GM12878 (cell line): Measurements from ENCODE around the gene SLC25A15. TPM values are rescaled to one million over a fixed set of nuclear protein-coding genes. Genes with fewer than 3 reads are reported as not detected.
"Not testable (repeated sequence)": the region's sequence is repeated elsewhere in the genome, so short reads cannot be mapped to it uniquely, and the experiment has no call there.

ENCODE experiments used
- ATAC-seq: fragments of 200-7000 bp; cut with Tn5 transposase; 3 replicates; pipeline ENCODE4 v1.9.1; 2020; ENCODE audit warnings: mild to moderate bottlenecking, moderate library complexity
- BruUV-seq: library from RNA; stranded (reverse); fragments of 400-500 nt; replicated peaks from 2 replicates; lab custom pipeline; 2021; lab: Mats Ljungman, UMichigan
- CTCF ChIA-PET: fragments of 300-600 bp; sonication (Branson Sonifier 250); formaldehyde crosslinking; extraction: SDS; loops from one replicate; lab custom pipeline; 2021; ENCODE audit warnings: inconsistent platforms; lab: Yijun Ruan, JAX
- POLR2A ChIA-PET: fragments of 350-600 bp; formaldehyde crosslinking; extraction: SDS; loops from one replicate; lab custom pipeline; 2021; ENCODE audit warnings: inconsistent platforms; lab: Charles Lee
- RAD21 ChIA-PET: fragments of 300-600 bp; sonication (Branson Sonifier 250); formaldehyde crosslinking; loops from one replicate; lab custom pipeline; 2023; ENCODE audit warnings: antibody characterized with exemption; ENCODE audit not compliant: unreplicated experiment; lab: Charles Lee
- SMC1A ChIA-PET: fragments of 300-600 bp; sonication (Branson Sonifier 250); formaldehyde crosslinking; loops from one replicate; lab custom pipeline; 2023; ENCODE audit not compliant: unreplicated experiment, uncharacterized antibody; lab: Charles Lee
- DNase-seq: peaks from one replicate; pipeline ENCODE4 v3.0.0-alpha.2; 2011; ENCODE audit warnings: low read depth, low spot score
- FAIRE-seq: peaks from 3 replicates; lab custom pipeline; 2011; peaks lifted over from hg19 to GRCh38; lab: Jason Lieb, UNC
- H2AFZ ChIP-seq: 2 replicates; pipeline ENCODE4 v1.6.0; 2011; ENCODE audit warnings: low read depth, low read length, control low read depth; ENCODE audit not compliant: control insufficient read depth
- H3K27ac ChIP-seq: 2 replicates; pipeline ENCODE4 v1.5.1; 2011; ENCODE audit warnings: control low read depth; ENCODE audit not compliant: control insufficient read depth, insufficient read depth
- H3K27me3 ChIP-seq, 2 experiments: replicated peaks in 1 of 2; 2 replicates each; pipeline versions ENCODE4 v1.6.0 to v1.6.1; 2011; ENCODE audit warnings: low read length in 1 of 2; ENCODE audit not compliant: control insufficient read depth in 2 of 2, insufficient read depth in 2 of 2
- H3K36me3 ChIP-seq, 2 experiments: 2 replicates each; pipeline ENCODE4 v1.5.1; 2011; ENCODE audit warnings: low read length in 1 of 2; ENCODE audit not compliant: control insufficient read depth in 2 of 2, insufficient read depth in 2 of 2
- H3K4me1 ChIP-seq: 2 replicates; pipeline ENCODE4 v1.6.1; 2011; ENCODE audit warnings: mild to moderate bottlenecking, low read length, moderate library complexity, mixed read lengths; ENCODE audit not compliant: control insufficient read depth, insufficient read depth
- H3K4me2 ChIP-seq: 2 replicates; pipeline ENCODE4 v1.6.0; 2011; ENCODE audit warnings: control low read depth; ENCODE audit not compliant: control insufficient read depth, insufficient read depth
- H3K4me3 ChIP-seq: fragments of 200-600 bp; sonication (generic); 2 replicates; pipeline ENCODE4 v1.5.1; 2016
- H3K79me2 ChIP-seq: 2 replicates; pipeline ENCODE4 v1.6.0; 2011; ENCODE audit warnings: low read length; ENCODE audit not compliant: control insufficient read depth, insufficient read depth
- H3K9ac ChIP-seq: 2 replicates; pipeline ENCODE4 v1.8.0; 2011; ENCODE audit warnings: low read length, control low read depth, mixed read lengths; ENCODE audit not compliant: control insufficient read depth, insufficient read depth
- H3K9me3 ChIP-seq: replicated peaks from 3 replicates; pipeline ENCODE4 v1.5.1; 2011; ENCODE audit warnings: mild to moderate bottlenecking, low read length; ENCODE audit not compliant: control insufficient read depth, insufficient read depth
- H4K20me1 ChIP-seq: 2 replicates; pipeline ENCODE4 v1.6.0; 2011; ENCODE audit not compliant: control insufficient read depth, insufficient read depth
- WGBS: methylation state at CpG from one replicate; pipeline ENCODE4 v1.1.6; 2016; ENCODE audit warnings: low lambda C conversion rate; ENCODE audit not compliant: insufficient replicate concordance, insufficient coverage; ENCODE audit errors: missing lambda C conversion rate; 5-methylcytosine and 5-hydroxymethylcytosine counted together
- in situ Hi-C: fragments of 300-500 bp; cut with MboI; formaldehyde crosslinking; loops from 9 replicates; pipeline ENCODE4 v1.14.3; 2018; ENCODE audit warnings: mixed read lengths
- intact Hi-C: fragments of 100-400 bp; cut with micrococcal nuclease; formaldehyde crosslinking; loops from one replicate; pipeline ENCODE4 v1.14.2; 2022; ENCODE audit not compliant: unreplicated experiment
- microRNA counts: library from miRNA; unstranded; fragments of <30 nt; microRNA quantifications from one replicate; lab custom pipeline; 2016
- microRNA-seq: library from miRNA; unstranded; fragments of <30 nt; microRNA quantifications from one replicate; pipeline ENCODE4, GENCODE V29; 2018
- polyA plus RNA-seq, 11 experiments: library from polyadenylated mRNA; depleted of rRNA in 4 of 11; unstranded in 6 of 11; stranded (reverse) in 5 of 11; fragments of >200 nt; fragmentation: Nextera tagmentation in 4 of 11; fragmentation: Illumina TruSeq in 1 of 11; extraction: Ambion mirVana in 4 of 11; extraction: Trizol in 1 of 11; gene quantifications; 1 replicate in 1 of 11; 2 replicates in 10 of 11; pipeline versions ENCODE4 v1.2.1 to v1.2.3, GENCODE V29; 2011 to 2016; ENCODE audit warnings: inconsistent platforms in 2 of 11, missing spikeins in 2 of 11, low read depth in 1 of 11
- small RNA-seq: library from RNA; depleted of rRNA; stranded (forward); fragments of <200 nt; gene quantifications from one replicate; pipeline ENCODE3, GENCODE V24; 2014
- total RNA-seq, 4 experiments: library from RNA; depleted of rRNA in 3 of 4; stranded (reverse); fragments of >200 nt in 3 of 4; fragmentation: Illumina TruSeq in 1 of 4; extraction: Trizol in 1 of 4; gene quantifications; 2 replicates each; pipeline versions ENCODE4 v1.2.1 to v1.2.3, GENCODE V29; 2013 to 2021

Gene SLC25A15
- total and polyA plus RNA-seq, 10 of the 15 experiments (the other 5 are each of a cell fraction or from before 2014, with no cell fraction given) = 2.7 to 20.6 (median 15.0) TPM

DNA sequence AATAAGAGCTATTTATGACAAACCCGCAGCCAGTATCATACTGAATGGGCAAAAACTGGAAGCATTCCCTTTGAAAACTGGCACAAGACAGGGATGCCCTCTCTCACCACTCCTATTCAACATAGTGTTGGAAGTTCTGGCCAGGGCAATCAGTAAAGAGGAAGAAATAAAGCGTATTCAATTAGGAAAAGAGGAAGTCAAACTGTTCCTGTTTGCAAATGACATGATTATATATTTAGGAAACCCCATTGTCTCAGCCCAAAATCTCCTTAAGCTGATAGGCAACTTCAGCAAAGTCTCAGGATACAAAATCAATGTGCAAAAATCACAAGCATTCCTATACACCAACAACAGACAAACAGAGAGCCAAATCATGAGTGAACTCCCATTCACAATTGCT, 50.3 kb downstream of the SLC25A15 start:
- H3K9me3 ChIP-seq, SMC1A ChIA-PET: not testable (repeated sequence)

DNA sequence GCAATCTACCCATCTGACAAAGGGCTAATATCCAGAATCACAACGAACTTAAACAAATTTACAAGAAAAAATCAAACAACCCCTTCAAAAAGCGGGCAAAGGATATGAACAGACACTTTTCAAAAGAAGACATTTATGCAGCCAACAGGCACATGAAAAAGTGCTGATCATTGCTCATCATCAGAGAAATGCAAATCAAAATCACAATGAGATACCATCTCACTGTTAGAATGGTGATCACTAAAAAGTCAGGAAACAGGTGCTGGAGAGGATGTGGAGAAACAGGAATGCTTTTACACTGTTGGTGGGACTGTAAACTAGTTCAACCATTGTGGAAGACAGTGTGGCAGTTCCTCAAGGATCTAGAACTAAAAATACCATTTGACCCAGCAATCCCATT, 51.5 kb downstream of the SLC25A15 start:
- ATAC-seq, intact Hi-C loops, FAIRE-seq: not testable (repeated sequence)

More for the DNA sequence above, 50.3 kb downstream of the SLC25A15 start:
- H4K20me1 ChIP-seq, H3K36me3 ChIP-seq, intact Hi-C loops, ATAC-seq, H3K79me2 ChIP-seq, H3K4me3 ChIP-seq, H3K4me2 ChIP-seq, RAD21 ChIA-PET, H2AFZ ChIP-seq, H3K4me1 ChIP-seq, FAIRE-seq, H3K27ac ChIP-seq, BruUV-seq, H3K27me3 ChIP-seq, DNase-seq, H3K9ac ChIP-seq, POLR2A ChIA-PET: not testable (repeated sequence)
- in situ Hi-C loops = loop anchor here (5.0 kb wide), 1 partner anchor 47 kb away; no protein-coding TSS in a partner anchor
- CTCF ChIA-PET = interaction anchor here (0.6 kb wide), 1 partner anchor 212 kb away, joined by 3 read pairs; no protein-coding TSS in a partner anchor
- 49% methylated on average over 2 of the region's 2 CpGs for WGBS

More for the DNA sequence above, 51.5 kb downstream of the SLC25A15 start:
- H3K9ac ChIP-seq, H3K9me3 ChIP-seq, H2AFZ ChIP-seq, BruUV-seq, POLR2A ChIA-PET, H3K4me3 ChIP-seq, H3K27me3 ChIP-seq, SMC1A ChIA-PET, H3K4me1 ChIP-seq, H4K20me1 ChIP-seq, DNase-seq, CTCF ChIA-PET, H3K4me2 ChIP-seq, RAD21 ChIA-PET, H3K27ac ChIP-seq, H3K36me3 ChIP-seq, H3K79me2 ChIP-seq: not testable (repeated sequence)
- WGBS = 88% methylated on average over 2 of the region's 2 CpGs
- in situ Hi-C loops = loop anchor here (5.0 kb wide), 1 partner anchor 49 kb away; no protein-coding TSS in a partner anchor

MicroRNA genes within 50 kb of the gene (microRNA counts, 767-probe panel; counts per million panel counts)
- 1,125 counts per million, percentile 35 among the panel's probes with 10 or more counts for microRNA hsa-miR-621 (lab: Ali Mortazavi, UCI)

Small RNA genes within 50 kb of the gene (microRNA-seq; reads per million reads assigned to microRNA genes)
- gene MIR621 = not detected

Small RNA genes within 50 kb of the gene (small RNA-seq; reads per million reads assigned to genes)
- gene MIR621 = not detected

Other genes starting within 250 kb of the SLC25A15 start
- gene FOXO1, start 123.0 kb upstream of the SLC25A15 start, total RNA-seq (2014; rRNA removed) = 0.65 and 0.96 TPM in 2 replicates
- gene FOXO1, start 123.0 kb upstream of the SLC25A15 start, total RNA-seq (2014; rRNA removed; fragmentation: Illumina TruSeq; extraction: Trizol) = 0.88 and 1.1 TPM in 2 replicates
- gene FOXO1, start 123.0 kb upstream of the SLC25A15 start, total RNA-seq (2021) = 1.6 and 2.4 TPM in 2 replicates
- 7.0 and 8.3 TPM in 2 replicates for gene FOXO1, start 123.0 kb upstream of the SLC25A15 start, polyA plus RNA-seq (2011; rRNA removed)
- gene FOXO1, start 123.0 kb upstream of the SLC25A15 start, polyA plus RNA-seq (2014; fragmentation: Illumina TruSeq; extraction: Trizol) = 1.4 and 1.6 TPM in 2 replicates
- under 1 TPM; 0.64 to 0.72 TPM for gene FOXO1, start 123.0 kb upstream of the SLC25A15 start, polyA plus RNA-seq (2014; fragmentation: Nextera tagmentation; extraction: Ambion mirVana)
- 0.70 TPM in 2 replicates for gene FOXO1, start 123.0 kb upstream of the SLC25A15 start, polyA plus RNA-seq (2014; rRNA removed)
- under 1 TPM; 0.58 to 0.79 TPM for gene FOXO1, start 123.0 kb upstream of the SLC25A15 start, polyA plus RNA-seq (2016; fragmentation: Nextera tagmentation; extraction: Ambion mirVana)
- gene MRPS31, start 18.4 kb upstream of the SLC25A15 start, total RNA-seq (2014; rRNA removed) = 20.3 and 21.9 TPM in 2 replicates
- gene MRPS31, start 18.4 kb upstream of the SLC25A15 start, total RNA-seq (2014; rRNA removed; fragmentation: Illumina TruSeq; extraction: Trizol) = 41.9 and 45.4 TPM in 2 replicates
- gene MRPS31, start 18.4 kb upstream of the SLC25A15 start, total RNA-seq (2021) = 25.8 and 27.1 TPM in 2 replicates
- gene MRPS31, start 18.4 kb upstream of the SLC25A15 start, polyA plus RNA-seq (2011; rRNA removed) = 41.4 and 58.2 TPM in 2 replicates
- gene MRPS31, start 18.4 kb upstream of the SLC25A15 start, polyA plus RNA-seq (2014; fragmentation: Illumina TruSeq; extraction: Trizol) = 44.3 and 53.7 TPM in 2 replicates
- gene MRPS31, start 18.4 kb upstream of the SLC25A15 start, polyA plus RNA-seq (2014; fragmentation: Nextera tagmentation; extraction: Ambion mirVana) = 10 to 100 TPM; 50.6 to 60.9 TPM
- gene MRPS31, start 18.4 kb upstream of the SLC25A15 start, polyA plus RNA-seq (2014; rRNA removed) = 27.5 and 33.7 TPM in 2 replicates
- 10 to 100 TPM; 47.8 to 56.3 TPM for gene MRPS31, start 18.4 kb upstream of the SLC25A15 start, polyA plus RNA-seq (2016; fragmentation: Nextera tagmentation; extraction: Ambion mirVana)
- 45.7 and 49.2 TPM in 2 replicates for gene ELF1, start 229.7 kb downstream of the SLC25A15 start, total RNA-seq (2014; rRNA removed)
- gene ELF1, start 229.7 kb downstream of the SLC25A15 start, total RNA-seq (2014; rRNA removed; fragmentation: Illumina TruSeq; extraction: Trizol) = 55.1 and 59.4 TPM in 2 replicates
- gene ELF1, start 229.7 kb downstream of the SLC25A15 start, total RNA-seq (2021) = 70.5 and 74.2 TPM in 2 replicates
- gene ELF1, start 229.7 kb downstream of the SLC25A15 start, polyA plus RNA-seq (2011; rRNA removed) = 83.5 and 97.6 TPM in 2 replicates
- gene ELF1, start 229.7 kb downstream of the SLC25A15 start, polyA plus RNA-seq (2014; fragmentation: Illumina TruSeq; extraction: Trizol) = 91.6 and 118 TPM in 2 replicates
- 10 to 100 TPM; 43.3 to 43.5 TPM for gene ELF1, start 229.7 kb downstream of the SLC25A15 start, polyA plus RNA-seq (2014; fragmentation: Nextera tagmentation; extraction: Ambion mirVana)
- gene ELF1, start 229.7 kb downstream of the SLC25A15 start, polyA plus RNA-seq (2014; rRNA removed) = 46.8 and 47.9 TPM in 2 replicates
- gene ELF1, start 229.7 kb downstream of the SLC25A15 start, polyA plus RNA-seq (2016; fragmentation: Nextera tagmentation; extraction: Ambion mirVana) = 10 to 100 TPM; 56.2 to 64.0 TPM